ENCODE data around the gene LPIN1. TPM values are rescaled to one million over a fixed set of nuclear protein-coding genes. Genes with fewer than 3 reads are reported as not detected.

Gene LPIN1
- total RNA-seq, 2 experiments from 2014 or later, result 41.1 to 48.0 TPM

GRCh38 chr2:11867926-11868325 lies 121.5 kb downstream of the LPIN1 start:
- peaks cover 42% of the 10 kb centered on the region for H3K4me1 Mint-ChIP-seq (ENCODE audit: low read depth)
- no peaks in the 10 kb centered on the region for H3K9me3 Mint-ChIP-seq
- no peaks in the 10 kb centered on the region for H3K36me3 Mint-ChIP-seq
- H3K27me3 Mint-ChIP-seq, result no peaks in the 10 kb centered on the region
- ChIA-PET POLR2A (interaction anchor here (1.7 kb wide), 1 partner anchor 38 kb away, joined by 7 read pairs; no protein-coding TSS in a partner anchor), CTCF (interaction anchor here (5.1 kb wide), 1 partner anchor 849 kb away, joined by 30 read pairs; the partner anchor contains the start of gene TRIB2)
- DNase-seq, result no peak
- H3K27ac Mint-ChIP-seq, result no peak overlapping the region
- intact Hi-C loops (cut with micrococcal nuclease), result loop anchor here (1.0 to 10.0 kb wide), 6 partner anchors 38 to 1137 kb away; partner anchors contain the start of gene TRIB2
- H3K4me3 Mint-ChIP-seq, result no peak overlapping the region

GRCh38 chr2:11869391-11869991 lies 123.1 kb downstream of the LPIN1 start:
- Mint-ChIP-seq H3K27ac (no peak overlapping the region), H3K36me3 (no peaks in the 10 kb centered on the region), H3K4me3 (no peak overlapping the region), H3K4me1 (ENCODE audit: low read depth) (peaks cover 34% of the 10 kb centered on the region), H3K9me3 (no peaks in the 10 kb centered on the region), H3K27me3 (no peaks in the 10 kb centered on the region)
- ChIA-PET CTCF (no interaction called here), POLR2A (no interaction called here)
- DNase-seq, result no peak
- intact Hi-C loops (cut with micrococcal nuclease), result loop anchor here (5.0 to 10.0 kb wide), 3 partner anchors 78 to 1135 kb away; no protein-coding TSS in a partner anchor

GRCh38 chr2:11870064-11870463 lies 123.6 kb downstream of the LPIN1 start:
- ChIA-PET POLR2A (no interaction called here), CTCF (no interaction called here)
- no peaks in the 10 kb centered on the region for H3K27me3 Mint-ChIP-seq
- H3K4me3 Mint-ChIP-seq, result no peak overlapping the region
- H3K4me1 Mint-ChIP-seq (ENCODE audit: low read depth), result peaks cover 31% of the 10 kb centered on the region
- H3K36me3 Mint-ChIP-seq, result no peaks in the 10 kb centered on the region
- DNase-seq, result no peak
- intact Hi-C loops (cut with micrococcal nuclease), result no loop called here
- no peaks in the 10 kb centered on the region for H3K9me3 Mint-ChIP-seq
- H3K27ac Mint-ChIP-seq, result no peak overlapping the region

- H3K4me3 Mint-ChIP-seq, result no peak overlapping the region
- no peak overlapping the region for H3K27ac Mint-ChIP-seq
- no peak for DNase-seq
- H3K4me1 Mint-ChIP-seq (ENCODE audit: low read depth), result peaks cover 26% of the 10 kb centered on the region
- H3K36me3 Mint-ChIP-seq, result no peaks in the 10 kb centered on the region
- ChIA-PET CTCF (no interaction called here), POLR2A (no interaction called here)
- H3K27me3 Mint-ChIP-seq, result peaks cover 1% of the 10 kb centered on the region
- no peaks in the 10 kb centered on the region for H3K9me3 Mint-ChIP-seq
- intact Hi-C loops (cut with micrococcal nuclease), result no loop called here
These were observed 124.2 kb downstream of the LPIN1 start for GRCh38 chr2:11870584-11870983.

GRCh38 chr2:11871421-11871820 lies 125.0 kb downstream of the LPIN1 start:
- ChIA-PET CTCF (no interaction called here), POLR2A (no interaction called here)
- intact Hi-C loops (cut with micrococcal nuclease), result no loop called here
- DNase-seq, result no peak
- H3K9me3 Mint-ChIP-seq, result no peaks in the 10 kb centered on the region
- no peaks in the 10 kb centered on the region for H3K36me3 Mint-ChIP-seq
- H3K4me3 Mint-ChIP-seq, result no peak overlapping the region
- peaks cover 22% of the 10 kb centered on the region for H3K4me1 Mint-ChIP-seq (ENCODE audit: low read depth)
- H3K27ac Mint-ChIP-seq, result no peak overlapping the region
- H3K27me3 Mint-ChIP-seq, result peaks cover 1% of the 10 kb centered on the region

GRCh38 chr2:11872247-11872947 lies 126.0 kb downstream of the LPIN1 start:
- ChIA-PET CTCF (interaction anchor here (1.0 to 1.7 kb wide), 2 partner anchors 9 to 843 kb away, joined by 3 to 7 read pairs; no protein-coding TSS in a partner anchor), POLR2A (no interaction called here)
- Mint-ChIP-seq H3K27me3 (peaks cover 1% of the 10 kb centered on the region), H3K4me1 (ENCODE audit: low read depth) (peaks cover 14% of the 10 kb centered on the region), H3K36me3 (no peaks in the 10 kb centered on the region), H3K9me3 (no peaks in the 10 kb centered on the region), H3K4me3 (no peak overlapping the region), H3K27ac (no peak overlapping the region)
- intact Hi-C loops (cut with micrococcal nuclease), result no loop called here
- DNase-seq, result no peak

- no peak overlapping the region for H3K27ac Mint-ChIP-seq
These were observed 126.5 kb downstream of the LPIN1 start for GRCh38 chr2:11872948-11873269.

GRCh38 chr2:11873356-11874154 lies 127.1 kb downstream of the LPIN1 start:
- Mint-ChIP-seq H3K4me3 (no peak overlapping the region), H3K36me3 (no peaks in the 10 kb centered on the region), H3K27ac (no peak overlapping the region), H3K4me1 (ENCODE audit: low read depth) (peaks cover 14% of the 10 kb centered on the region), H3K9me3 (no peaks in the 10 kb centered on the region), H3K27me3 (peaks cover 2% of the 10 kb centered on the region)
- ChIA-PET POLR2A (no interaction called here), CTCF (interaction anchor here (0.6 to 1.7 kb wide), 3 partner anchors 9 to 842 kb away, joined by 3 to 7 read pairs (median 3); no protein-coding TSS in a partner anchor)
- DNase-seq, result no peak
- intact Hi-C loops (cut with micrococcal nuclease), result no loop called here

More at GRCh38 chr2:11872948-11873269, 126.5 kb downstream of the LPIN1 start:
- H3K4me3 Mint-ChIP-seq, result no peak overlapping the region
- H3K27me3 Mint-ChIP-seq, result peaks cover 2% of the 10 kb centered on the region
- POLR2A ChIA-PET, result no interaction called here
- CTCF ChIA-PET, result interaction anchor here (1.0 to 1.7 kb wide), 2 partner anchors 9 to 843 kb away, joined by 3 to 7 read pairs; no protein-coding TSS in a partner anchor
- no peaks in the 10 kb centered on the region for H3K9me3 Mint-ChIP-seq
- intact Hi-C loops (cut with micrococcal nuclease), result no loop called here
- no peaks in the 10 kb centered on the region for H3K36me3 Mint-ChIP-seq
- no peak for DNase-seq
- peaks cover 14% of the 10 kb centered on the region for H3K4me1 Mint-ChIP-seq (ENCODE audit: low read depth)

- CTCF ChIA-PET, result no interaction called here
- intact Hi-C loops (cut with micrococcal nuclease), result no loop called here
- no peak overlapping the region for H3K27ac Mint-ChIP-seq
- peaks cover 5% of the 10 kb centered on the region for H3K27me3 Mint-ChIP-seq
- no peaks in the 10 kb centered on the region for H3K9me3 Mint-ChIP-seq
- no peak overlapping the region for H3K4me3 Mint-ChIP-seq
- POLR2A ChIA-PET, result no interaction called here
- H3K4me1 Mint-ChIP-seq (ENCODE audit: low read depth), result peaks cover 14% of the 10 kb centered on the region
- no peaks in the 10 kb centered on the region for H3K36me3 Mint-ChIP-seq
- DNase-seq, result no peak
These were observed 128.4 kb downstream of the LPIN1 start for GRCh38 chr2:11874861-11875260.

- no peak for DNase-seq
- intact Hi-C loops (cut with micrococcal nuclease), result no loop called here
- H3K4me3 Mint-ChIP-seq, result no peak overlapping the region
- no peaks in the 10 kb centered on the region for H3K36me3 Mint-ChIP-seq
- H3K27me3 Mint-ChIP-seq, result peaks cover 5% of the 10 kb centered on the region
- ChIA-PET CTCF (no interaction called here), POLR2A (no interaction called here)
- no peaks in the 10 kb centered on the region for H3K9me3 Mint-ChIP-seq
- H3K27ac Mint-ChIP-seq, result no peak overlapping the region
- H3K4me1 Mint-ChIP-seq (ENCODE audit: low read depth), result peaks cover 14% of the 10 kb centered on the region
These were observed 129.0 kb downstream of the LPIN1 start for GRCh38 chr2:11875481-11875880.

GRCh38 chr2:11876436-11876835 lies 130.0 kb downstream of the LPIN1 start:
- Mint-ChIP-seq H3K27me3 (peaks cover 5% of the 10 kb centered on the region), H3K27ac (no peak overlapping the region), H3K9me3 (no peaks in the 10 kb centered on the region), H3K36me3 (no peaks in the 10 kb centered on the region), H3K4me3 (no peak overlapping the region), H3K4me1 (ENCODE audit: low read depth) (peaks cover 14% of the 10 kb centered on the region)
- no peak for DNase-seq
- POLR2A ChIA-PET, result no interaction called here
- CTCF ChIA-PET, result no interaction called here
- intact Hi-C loops (cut with micrococcal nuclease), result no loop called here

- Mint-ChIP-seq H3K36me3 (no peaks in the 10 kb centered on the region), H3K27ac (no peak overlapping the region), H3K4me1 (ENCODE audit: low read depth) (peaks cover 14% of the 10 kb centered on the region), H3K9me3 (no peaks in the 10 kb centered on the region), H3K27me3 (peaks cover 5% of the 10 kb centered on the region), H3K4me3 (no peak overlapping the region)
- ChIA-PET CTCF (interaction anchor here (1.5 kb wide), 1 partner anchor 1130 kb away, joined by 4 read pairs; no protein-coding TSS in a partner anchor), POLR2A (no interaction called here)
- intact Hi-C loops (cut with micrococcal nuclease), result no loop called here
- no peak for DNase-seq
These were observed 130.5 kb downstream of the LPIN1 start for GRCh38 chr2:11876889-11877288.

Measured in activated CD4-positive, alpha-beta memory T cell treated with anti-CD3 and anti-CD28 coated beads for 36 hours (primary cell).